Ramos (cell line): ENCODE results near the gene FXYD7.
"Not testable (repeated sequence)": the region's sequence is repeated elsewhere in the genome, so short reads cannot be mapped to it uniquely, and the experiment has no call there.

Experiments used
- in situ Hi-C: fragments of 300-500 bp; cut with MboI; formaldehyde crosslinking; loops from one replicate; pipeline ENCODE4 v1.14.3; 2022; ENCODE audit warnings: low sequenced_read_pairs; ENCODE audit not compliant: unreplicated experiment

FXYD7 gene

GRCh38 chr19:35141837-35142605 lies 1.0 kb upstream of the FXYD7 start:
- in situ Hi-C loops, result no loop called here

- in situ Hi-C loops, result no loop called here
Observed at GRCh38 chr19:35142606-35143230, 337 bp upstream of the FXYD7 start.

GRCh38 chr19:35143818-35144217 lies 763 bp downstream of the FXYD7 start:
- in situ Hi-C loops, result no loop called here

GRCh38 chr19:35144259-35144599 lies 1.2 kb downstream of the FXYD7 start:
- in situ Hi-C loops, result no loop called here

- in situ Hi-C loops, result loop anchor here (5.0 kb wide), 1 partner anchor 67 kb away; no protein-coding TSS in a partner anchor
Observed at GRCh38 chr19:35144600-35145436, 1.8 kb downstream of the FXYD7 start.

GRCh38 chr19:35146746-35147459 lies 3.8 kb downstream of the FXYD7 start:
- in situ Hi-C loops, result loop anchor here (5.0 kb wide), 1 partner anchor 65 kb away; no protein-coding TSS in a partner anchor

- in situ Hi-C loops, result loop anchor here (5.0 kb wide), 1 partner anchor 63 kb away; no protein-coding TSS in a partner anchor
Observed at GRCh38 chr19:35149463-35149862, 6.4 kb downstream of the FXYD7 start.

- in situ Hi-C loops, result no loop called here
Observed at GRCh38 chr19:35150445-35150844, 7.4 kb downstream of the FXYD7 start.

GRCh38 chr19:35151273-35152065 lies 8.4 kb downstream of the FXYD7 start:
- in situ Hi-C loops, result no loop called here

GRCh38 chr19:35153129-35153522 lies 10.1 kb downstream of the FXYD7 start:
- in situ Hi-C loops, result not testable (repeated sequence)

GRCh38 chr19:35153701-35154524 lies 10.9 kb downstream of the FXYD7 start:
- in situ Hi-C loops, result no loop called here

GRCh38 chr19:35154525-35155406 lies 11.7 kb downstream of the FXYD7 start, which contains the start of gene FXYD5:
Gene FXYD5 (plus strand): TSS chr19:35154735. CDS start chr19:35155551, 816 bp downstream.
- in situ Hi-C loops, result no loop called here

- in situ Hi-C loops, result no loop called here
Observed at GRCh38 chr19:35155441-35155840, 12.4 kb downstream of the FXYD7 start.

- in situ Hi-C loops, result no loop called here
Observed at GRCh38 chr19:35155981-35156672, 13.1 kb downstream of the FXYD7 start.

GRCh38 chr19:35156673-35157014 lies 13.6 kb downstream of the FXYD7 start:
- in situ Hi-C loops, result no loop called here

- in situ Hi-C loops, result no loop called here
Observed at GRCh38 chr19:35157431-35157830, 14.4 kb downstream of the FXYD7 start.

- in situ Hi-C loops, result no loop called here
Observed at GRCh38 chr19:35159606-35160005, 16.6 kb downstream of the FXYD7 start.
